Mammary epithelial cell (primary cell): ENCODE measurements around the gene ZIM2.

Source experiments
- CTCF ChIP-seq, 2 donors: IDR thresholded peaks in 1 of 2; conservative IDR thresholded peaks in 1 of 2; 2 replicates each; pipeline ENCODE4 v1.5.1; 2011 to 2012; ENCODE audit warnings: inconsistent platforms in 2 of 2, low read length in 2 of 2, mild to moderate bottlenecking in 2 of 2, control low read depth in 1 of 2, low read depth in 1 of 2; ENCODE audit not compliant: insufficient read depth in 1 of 2; ENCODE audit errors: extremely low read depth in 1 of 2
- EZH2 ChIP-seq: IDR thresholded peaks from 2 replicates; pipeline ENCODE4 v1.6.1; 2012; ENCODE audit warnings: low read length, inconsistent platforms, borderline replicate concordance

- TF ChIP-seq CTCF (conservative IDR thresholded peaks at IDR 0.05 in 1 of 2, IDR thresholded peaks at IDR 0.05 in 1 of 2; ENCODE audit: extremely low read depth in 1 of 2, insufficient read depth in 1 of 2, low read depth in 1 of 2, low read length in 2 of 2) (no peak), EZH2 (no peak)
Observed at GRCh38 chr19:56760842-56761241, 79.7 kb downstream of the ZIM2 start.
